ENCODE data around the gene VPS33A. TPM values are rescaled to one million over a fixed set of nuclear protein-coding genes. Genes with fewer than 3 reads are reported as not detected.

Gene VPS33A
- total and polyA plus RNA-seq, 2 experiments from 2014 or later, result 19.5 to 48.0 TPM

DNA sequence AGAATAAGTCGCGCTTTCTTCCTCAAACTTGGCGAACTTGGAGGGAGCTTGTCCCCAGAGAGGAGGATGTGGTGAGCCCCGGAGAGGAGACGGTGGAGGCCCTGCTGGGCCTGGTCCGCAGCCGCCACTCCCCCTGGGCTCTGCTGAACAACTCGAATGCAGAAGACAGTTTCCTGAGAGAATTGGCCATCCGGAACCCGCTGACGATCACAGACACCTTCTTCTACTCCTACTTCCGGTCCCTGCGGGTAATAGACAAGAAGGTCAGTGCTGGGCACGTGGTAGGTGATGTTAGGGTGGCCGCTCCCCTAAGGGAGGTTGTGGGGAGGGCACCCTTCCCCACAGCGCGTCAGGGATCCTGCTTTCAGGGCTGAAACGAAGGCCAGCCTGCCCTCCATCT lies 81.8 kb downstream of the VPS33A start (continued):
- TF ChIP-seq, protein P1, sequence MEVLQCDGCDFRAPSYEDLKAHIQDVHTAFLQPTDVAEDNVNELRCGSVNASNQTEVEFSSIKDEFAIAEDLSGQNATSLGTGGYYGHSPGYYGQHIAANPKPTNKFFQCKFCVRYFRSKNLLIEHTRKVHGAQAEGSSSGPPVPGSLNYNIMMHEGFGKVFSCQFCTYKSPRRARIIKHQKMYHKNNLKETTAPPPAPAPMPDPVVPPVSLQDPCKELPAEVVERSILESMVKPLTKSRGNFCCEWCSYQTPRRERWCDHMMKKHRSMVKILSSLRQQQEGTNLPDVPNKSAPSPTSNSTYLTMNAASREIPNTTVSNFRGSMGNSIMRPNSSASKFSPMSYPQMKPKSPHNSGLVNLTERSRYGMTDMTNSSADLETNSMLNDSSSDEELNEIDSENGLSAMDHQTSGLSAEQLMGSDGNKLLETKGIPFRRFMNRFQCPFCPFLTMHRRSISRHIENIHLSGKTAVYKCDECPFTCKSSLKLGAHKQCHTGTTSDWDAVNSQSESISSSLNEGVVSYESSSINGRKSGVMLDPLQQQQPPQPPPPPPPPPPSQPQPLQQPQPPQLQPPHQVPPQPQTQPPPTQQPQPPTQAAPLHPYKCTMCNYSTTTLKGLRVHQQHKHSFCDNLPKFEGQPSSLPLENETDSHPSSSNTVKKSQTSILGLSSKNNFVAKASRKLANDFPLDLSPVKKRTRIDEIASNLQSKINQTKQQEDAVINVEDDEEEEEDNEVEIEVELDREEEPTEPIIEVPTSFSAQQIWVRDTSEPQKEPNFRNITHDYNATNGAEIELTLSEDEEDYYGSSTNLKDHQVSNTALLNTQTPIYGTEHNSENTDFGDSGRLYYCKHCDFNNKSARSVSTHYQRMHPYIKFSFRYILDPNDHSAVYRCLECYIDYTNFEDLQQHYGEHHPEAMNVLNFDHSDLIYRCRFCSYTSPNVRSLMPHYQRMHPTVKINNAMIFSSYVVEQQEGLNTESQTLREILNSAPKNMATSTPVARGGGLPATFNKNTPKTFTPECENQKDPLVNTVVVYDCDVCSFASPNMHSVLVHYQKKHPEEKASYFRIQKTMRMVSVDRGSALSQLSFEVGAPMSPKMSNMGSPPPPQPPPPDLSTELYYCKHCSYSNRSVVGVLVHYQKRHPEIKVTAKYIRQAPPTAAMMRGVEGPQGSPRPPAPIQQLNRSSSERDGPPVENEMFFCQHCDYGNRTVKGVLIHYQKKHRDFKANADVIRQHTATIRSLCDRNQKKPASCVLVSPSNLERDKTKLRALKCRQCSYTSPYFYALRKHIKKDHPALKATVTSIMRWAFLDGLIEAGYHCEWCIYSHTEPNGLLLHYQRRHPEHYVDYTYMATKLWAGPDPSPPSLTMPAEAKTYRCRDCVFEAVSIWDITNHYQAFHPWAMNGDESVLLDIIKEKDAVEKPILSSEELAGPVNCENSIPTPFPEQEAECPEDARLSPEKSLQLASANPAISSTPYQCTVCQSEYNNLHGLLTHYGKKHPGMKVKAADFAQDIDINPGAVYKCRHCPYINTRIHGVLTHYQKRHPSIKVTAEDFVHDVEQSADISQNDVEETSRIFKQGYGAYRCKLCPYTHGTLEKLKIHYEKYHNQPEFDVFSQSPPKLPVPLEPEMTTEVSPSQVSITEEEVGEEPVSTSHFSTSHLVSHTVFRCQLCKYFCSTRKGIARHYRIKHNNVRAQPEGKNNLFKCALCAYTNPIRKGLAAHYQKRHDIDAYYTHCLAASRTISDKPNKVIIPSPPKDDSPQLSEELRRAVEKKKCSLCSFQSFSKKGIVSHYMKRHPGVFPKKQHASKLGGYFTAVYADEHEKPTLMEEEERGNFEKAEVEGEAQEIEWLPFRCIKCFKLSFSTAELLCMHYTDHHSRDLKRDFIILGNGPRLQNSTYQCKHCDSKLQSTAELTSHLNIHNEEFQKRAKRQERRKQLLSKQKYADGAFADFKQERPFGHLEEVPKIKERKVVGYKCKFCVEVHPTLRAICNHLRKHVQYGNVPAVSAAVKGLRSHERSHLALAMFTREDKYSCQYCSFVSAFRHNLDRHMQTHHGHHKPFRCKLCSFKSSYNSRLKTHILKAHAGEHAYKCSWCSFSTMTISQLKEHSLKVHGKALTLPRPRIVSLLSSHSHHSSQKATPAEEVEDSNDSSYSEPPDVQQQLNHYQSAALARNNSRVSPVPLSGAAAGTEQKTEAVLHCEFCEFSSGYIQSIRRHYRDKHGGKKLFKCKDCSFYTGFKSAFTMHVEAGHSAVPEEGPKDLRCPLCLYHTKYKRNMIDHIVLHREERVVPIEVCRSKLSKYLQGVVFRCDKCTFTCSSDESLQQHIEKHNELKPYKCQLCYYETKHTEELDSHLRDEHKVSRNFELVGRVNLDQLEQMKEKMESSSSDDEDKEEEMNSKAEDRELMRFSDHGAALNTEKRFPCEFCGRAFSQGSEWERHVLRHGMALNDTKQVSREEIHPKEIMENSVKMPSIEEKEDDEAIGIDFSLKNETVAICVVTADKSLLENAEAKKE (CRISPR knock-in tag; IDR thresholded peaks at IDR 0.05), result no peak

GRCh38 chr12:122183588-122183940 lies 82.7 kb downstream of the VPS33A start:
- Histone ChIP-seq H3K9me2 (ENCODE audit: insufficient read depth) (no peaks in the 10 kb centered on the region), H3K4me1 (ENCODE audit: insufficient read depth) (no peaks in the 10 kb centered on the region), H3K27ac (ENCODE audit: low read depth) (no peak overlapping the region), H3K27me3 (ENCODE audit: insufficient read depth) (peaks cover 16% of the 10 kb centered on the region), H3K79me2 (replicated peaks; ENCODE audit: insufficient read depth) (no peaks in the 10 kb centered on the region), H3K4me2 (peak overlapping the region; percentile 83), H3K36me3 (ENCODE audit: insufficient read depth) (no peaks in the 10 kb centered on the region), H3F3A (replicated peaks; ENCODE audit: low read depth) (no peaks in the 10 kb centered on the region), H4K20me1 (replicated peaks; ENCODE audit: insufficient read depth) (no peaks in the 10 kb centered on the region), H2AFZ (peak overlapping the region; percentile 99), H3K4me3 (peak overlapping the region; percentile 68)
- no peaks in the 10 kb centered on the region for H3K36me3 Mint-ChIP-seq (ENCODE audit: low read depth)
- H3K9me3 Mint-ChIP-seq, result no peaks in the 10 kb centered on the region
- peaks cover 24% of the 10 kb centered on the region for H3K27me3 Mint-ChIP-seq (ENCODE audit: insufficient read depth, low read depth, poor library complexity)
- ATAC-seq, result peak; percentile 32
- peak overlapping the region; percentile 72 for H3K4me3 Mint-ChIP-seq
- DNase-seq (ENCODE audit: low spot score), result peak; percentile 34
- H3K4me1 Mint-ChIP-seq, result peaks cover 6% of the 10 kb centered on the region; the same call in 2 of the 3 replicates
- H3K27ac Mint-ChIP-seq, result no peak overlapping the region
- no peak for TF ChIP-seq ZNF114 (CRISPR knock-in tag; IDR thresholded peaks at IDR 0.05)
- no peak for TF ChIP-seq EZH2phosphoT487 (IDR thresholded peaks at IDR 0.05; ENCODE audit: unreplicated experiment)
- TF ChIP-seq, protein P2, sequence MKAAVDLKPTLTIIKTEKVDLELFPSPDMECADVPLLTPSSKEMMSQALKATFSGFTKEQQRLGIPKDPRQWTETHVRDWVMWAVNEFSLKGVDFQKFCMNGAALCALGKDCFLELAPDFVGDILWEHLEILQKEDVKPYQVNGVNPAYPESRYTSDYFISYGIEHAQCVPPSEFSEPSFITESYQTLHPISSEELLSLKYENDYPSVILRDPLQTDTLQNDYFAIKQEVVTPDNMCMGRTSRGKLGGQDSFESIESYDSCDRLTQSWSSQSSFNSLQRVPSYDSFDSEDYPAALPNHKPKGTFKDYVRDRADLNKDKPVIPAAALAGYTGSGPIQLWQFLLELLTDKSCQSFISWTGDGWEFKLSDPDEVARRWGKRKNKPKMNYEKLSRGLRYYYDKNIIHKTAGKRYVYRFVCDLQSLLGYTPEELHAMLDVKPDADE (IDR thresholded peaks at IDR 0.05), result no peak
- TF ChIP-seq REST (IDR thresholded peaks at IDR 0.05; ENCODE audit: unreplicated experiment), result no peak
- TF ChIP-seq STAT1 (IDR thresholded peaks at IDR 0.05; ENCODE audit: unreplicated experiment), result no peak

Data from GM23338 (cell line).